Measurements from ENCODE around the gene LRRFIP1. TPM values are rescaled to one million over a fixed set of nuclear protein-coding genes. Genes with fewer than 3 reads are reported as not detected.

Gene LRRFIP1
- total RNA-seq, 1 donor from 2014 or later = 88.5 TPM

DNA sequence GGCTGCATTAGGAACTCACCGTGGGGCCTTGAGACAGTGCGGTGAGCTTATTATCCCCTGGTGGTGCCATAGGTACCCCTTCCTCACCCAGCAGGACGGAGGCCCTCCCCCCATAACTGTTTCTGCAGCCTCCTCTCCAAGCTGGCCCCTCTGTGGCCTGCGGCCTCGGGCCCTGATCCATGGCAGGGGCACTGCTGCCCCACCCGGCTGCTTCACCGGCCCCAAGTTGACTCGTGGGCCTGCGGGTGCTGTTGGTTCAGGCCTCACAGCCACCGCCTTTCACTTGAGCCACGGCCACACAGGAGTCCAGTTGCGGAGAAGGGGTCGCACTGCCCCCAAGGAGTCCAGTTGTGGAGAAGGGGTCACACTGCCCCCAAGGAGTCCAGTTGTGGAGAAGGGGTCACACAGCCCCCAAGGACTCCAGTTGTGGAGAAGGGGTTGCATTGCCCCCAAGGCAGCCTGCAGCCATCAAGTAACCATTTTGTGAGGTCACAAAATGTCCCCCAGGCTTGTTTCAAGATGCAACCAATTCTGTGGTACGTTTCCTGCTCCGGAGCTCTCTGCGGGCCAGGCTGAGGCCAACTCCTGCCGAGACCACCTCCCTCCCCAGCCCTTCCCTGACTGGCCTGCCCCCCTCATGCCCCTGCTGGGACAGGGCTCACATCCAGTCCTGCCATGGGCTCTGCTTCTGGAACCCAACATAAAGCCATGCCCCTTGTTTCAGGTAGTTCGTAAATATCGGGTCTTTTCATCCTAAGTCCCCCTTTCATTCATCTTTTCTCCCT is 4.6 kb downstream of the LRRFIP1 start:
- intact Hi-C loops (cut with DNase I) = no loop called here
- DNase-seq = no peak
- no peak for ATAC-seq (ENCODE audit: poor library complexity)

- DNase-seq (peak; percentile 68), ATAC-seq (ENCODE audit: poor library complexity) (peak; percentile 55)
- intact Hi-C loops (cut with DNase I) = no loop called here
Observed at GRCh38 chr2:237633061-237633561, 5.7 kb downstream of the LRRFIP1 start.

- DNase-seq (no peak), ATAC-seq (ENCODE audit: poor library complexity) (no peak)
Observed at GRCh38 chr2:237636578-237636977, 9.2 kb downstream of the LRRFIP1 start.

GRCh38 chr2:237637429-237638135 is 10.2 kb downstream of the LRRFIP1 start:
- DNase-seq (no peak), ATAC-seq (ENCODE audit: poor library complexity) (no peak)
- intact Hi-C loops (cut with DNase I) = no loop called here

More at GRCh38 chr2:237636578-237636977, 9.2 kb downstream of the LRRFIP1 start:
- intact Hi-C loops (cut with DNase I) = no loop called here

- ATAC-seq (ENCODE audit: poor library complexity) (peak; percentile 7), DNase-seq (no peak)
- intact Hi-C loops (cut with DNase I) = no loop called here
Observed at GRCh38 chr2:237638176-237638575, 10.8 kb downstream of the LRRFIP1 start.

GRCh38 chr2:237639052-237639835 is 11.9 kb downstream of the LRRFIP1 start:
- no peak for DNase-seq
- intact Hi-C loops (cut with DNase I) = no loop called here
- ATAC-seq (ENCODE audit: poor library complexity) = peak; percentile 83

GRCh38 chr2:237639836-237640220 is 12.4 kb downstream of the LRRFIP1 start:
- ATAC-seq (ENCODE audit: poor library complexity) = peak; percentile 10
- no peak for DNase-seq
- intact Hi-C loops (cut with DNase I) = no loop called here

GRCh38 chr2:237640493-237640998 is 13.2 kb downstream of the LRRFIP1 start:
- DNase-seq (no peak), ATAC-seq (ENCODE audit: poor library complexity) (no peak)
- intact Hi-C loops (cut with DNase I) = no loop called here

DNA sequence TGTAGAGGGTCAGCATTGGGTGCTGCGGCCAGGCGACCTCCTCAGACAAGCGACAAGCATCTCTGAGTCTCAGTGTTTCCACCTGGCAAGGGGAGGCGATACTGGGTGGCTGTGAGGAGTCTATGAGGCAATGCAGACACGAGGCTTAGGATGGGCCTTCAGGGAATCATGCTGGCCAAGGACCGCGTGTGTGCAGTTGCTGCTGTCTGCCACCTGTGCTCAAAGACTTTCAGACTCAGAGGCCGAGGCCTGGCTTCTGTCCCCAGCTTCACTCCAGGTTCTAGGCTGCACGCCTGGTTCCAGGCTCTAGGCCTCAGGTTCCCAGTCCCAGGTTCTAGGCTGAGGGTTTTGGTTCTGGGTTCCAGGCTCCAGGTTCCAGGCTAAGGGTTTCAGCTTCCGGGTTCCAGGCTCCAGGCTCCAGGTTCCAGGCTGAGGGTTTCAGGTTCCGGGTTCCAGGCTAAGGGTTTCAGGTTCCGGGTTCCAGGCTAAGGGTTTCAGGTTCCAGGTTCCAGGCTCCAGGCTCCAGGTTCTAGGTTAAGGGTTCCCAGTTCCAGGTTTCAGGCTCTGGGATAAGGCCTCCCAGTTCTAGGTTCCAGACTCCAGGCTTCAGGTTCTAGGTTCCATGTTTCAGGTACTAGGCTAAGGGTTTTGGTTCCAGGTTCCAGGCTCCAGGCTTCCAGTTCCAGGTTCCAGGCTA is 14.8 kb downstream of the LRRFIP1 start:
- ATAC-seq (ENCODE audit: poor library complexity) (no peak), DNase-seq (no peak)
- intact Hi-C loops (cut with DNase I) = no loop called here

DNA sequence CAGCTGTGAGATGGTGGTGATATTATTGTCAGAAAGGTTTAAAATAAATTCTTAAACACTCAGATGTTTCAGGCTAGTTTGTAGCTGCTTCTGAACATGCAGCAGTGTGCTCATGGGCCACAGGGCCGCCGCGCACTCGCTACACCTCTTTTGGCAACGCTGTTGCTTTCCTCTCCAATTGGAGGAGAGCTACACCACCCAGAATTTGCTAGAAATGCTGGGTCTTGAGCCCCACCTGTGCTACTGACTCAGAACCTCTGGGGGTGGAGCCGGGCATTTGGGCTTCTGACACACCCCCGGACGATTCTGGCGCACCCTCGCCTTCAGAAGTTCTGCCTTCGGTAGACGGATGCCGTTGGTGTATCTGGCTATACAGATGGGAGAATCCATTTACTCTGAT is 15.7 kb downstream of the LRRFIP1 start:
- intact Hi-C loops (cut with DNase I) = no loop called here

GRCh38 chr2:237643582-237644380 is 16.4 kb downstream of the LRRFIP1 start:
- intact Hi-C loops (cut with DNase I) = no loop called here
- no peak for DNase-seq
- ATAC-seq (ENCODE audit: poor library complexity) = no peak

More for the DNA sequence above, 15.7 kb downstream of the LRRFIP1 start:
- ATAC-seq (ENCODE audit: poor library complexity) (no peak), DNase-seq (no peak)

- intact Hi-C loops (cut with DNase I) = no loop called here
- DNase-seq (no peak), ATAC-seq (ENCODE audit: poor library complexity) (no peak)
Observed at GRCh38 chr2:237644381-237644703, 17.0 kb downstream of the LRRFIP1 start.

DNA sequence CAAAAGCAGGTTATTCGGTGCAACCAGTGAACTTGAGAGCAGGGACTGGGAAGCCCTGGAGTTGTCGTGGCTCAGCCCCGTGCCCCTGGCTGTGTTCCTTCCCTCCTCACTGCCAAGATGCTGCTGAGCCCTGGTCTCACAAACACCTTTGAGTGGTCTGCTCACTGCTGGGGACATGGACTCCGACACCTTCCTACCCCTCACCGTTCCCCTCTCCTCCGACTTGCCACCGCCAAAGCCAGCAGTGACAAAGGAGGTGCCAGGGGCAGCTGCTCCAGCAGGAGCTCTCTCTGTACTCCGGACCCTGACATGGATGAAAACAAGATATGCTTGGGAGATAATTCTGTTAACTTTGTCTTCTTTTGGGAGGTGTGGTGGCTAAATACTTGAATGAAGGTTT is 17.9 kb downstream of the LRRFIP1 start:
- ATAC-seq (ENCODE audit: poor library complexity) (no peak), DNase-seq (no peak)
- intact Hi-C loops (cut with DNase I) = no loop called here

GRCh38 chr2:237647176-237648015 is 20.0 kb downstream of the LRRFIP1 start:
- ATAC-seq (ENCODE audit: poor library complexity) (peak; percentile 68), DNase-seq (no peak)
- intact Hi-C loops (cut with DNase I) = no loop called here

GRCh38 chr2:237648016-237648381 is 20.6 kb downstream of the LRRFIP1 start:
- DNase-seq (no peak), ATAC-seq (ENCODE audit: poor library complexity) (peak; percentile 42)
- intact Hi-C loops (cut with DNase I) = no loop called here

- intact Hi-C loops (cut with DNase I) = no loop called here
- DNase-seq = no peak
- ATAC-seq (ENCODE audit: poor library complexity) = peak; percentile 25
Observed at GRCh38 chr2:237649541-237650454, 22.4 kb downstream of the LRRFIP1 start.

Data from Right ventricle myocardium superior (tissue), 1 donor.